HG02885 (cell line): ENCODE results near the gene SRGAP2C.
"Not testable (repeated sequence)": the region's sequence is repeated elsewhere in the genome, so short reads cannot be mapped to it uniquely, and the experiment has no call there.

ENCODE experiments used
- ATAC-seq: cut with Tn5 transposase; IDR thresholded peaks from one replicate; pipeline ENCODE4 v1.9.1; 2021; ENCODE audit warnings: mild to moderate bottlenecking; ENCODE audit not compliant: unreplicated experiment, poor library complexity

The SRGAP2C gene

DNA sequence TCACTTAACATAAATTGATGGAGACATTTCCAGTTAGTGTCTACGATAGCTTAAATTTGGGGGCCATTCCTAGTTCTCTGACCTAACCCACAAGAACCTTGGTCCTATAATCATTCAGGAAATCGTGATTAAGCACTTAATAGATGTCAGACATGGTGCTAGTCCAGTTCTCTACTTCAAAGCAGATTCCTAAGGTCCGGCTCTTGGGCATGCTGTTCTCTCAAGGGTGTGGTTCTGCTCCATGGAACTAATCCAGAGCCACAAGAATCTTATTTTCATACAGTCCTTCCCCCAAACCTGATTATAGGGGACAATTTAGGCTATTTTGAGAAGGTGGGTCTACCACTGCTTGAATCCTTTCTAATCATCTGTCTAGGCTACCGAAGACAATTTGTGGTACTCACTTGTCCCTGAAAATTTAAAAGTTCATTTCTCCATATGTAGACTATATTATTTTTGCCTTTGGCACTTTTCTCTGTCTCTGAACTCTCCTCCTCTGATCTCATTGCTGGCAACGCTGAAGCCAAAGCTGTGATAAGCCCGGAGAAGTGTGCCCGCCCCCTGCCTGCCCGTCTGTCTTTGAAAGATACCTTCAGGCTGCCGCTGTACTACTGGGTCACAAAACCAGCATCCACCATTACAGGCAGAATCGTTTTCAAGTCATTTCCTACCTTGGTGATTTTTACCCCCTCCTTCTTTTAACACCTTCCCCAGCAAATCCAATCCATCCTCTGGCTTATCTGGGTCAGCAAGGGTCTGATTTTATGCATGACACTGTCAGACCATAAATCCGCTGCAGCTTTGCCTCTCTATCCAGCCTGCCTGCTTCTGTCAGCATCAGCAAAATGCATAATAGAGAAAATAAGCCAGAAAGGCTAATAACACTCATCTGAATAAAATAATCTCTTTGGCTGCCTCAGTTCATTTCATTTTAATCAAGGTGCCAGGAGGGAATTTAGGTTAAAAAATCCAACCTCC is 133.0 kb downstream of the SRGAP2C start:
- not testable (repeated sequence) for ATAC-seq

DNA sequence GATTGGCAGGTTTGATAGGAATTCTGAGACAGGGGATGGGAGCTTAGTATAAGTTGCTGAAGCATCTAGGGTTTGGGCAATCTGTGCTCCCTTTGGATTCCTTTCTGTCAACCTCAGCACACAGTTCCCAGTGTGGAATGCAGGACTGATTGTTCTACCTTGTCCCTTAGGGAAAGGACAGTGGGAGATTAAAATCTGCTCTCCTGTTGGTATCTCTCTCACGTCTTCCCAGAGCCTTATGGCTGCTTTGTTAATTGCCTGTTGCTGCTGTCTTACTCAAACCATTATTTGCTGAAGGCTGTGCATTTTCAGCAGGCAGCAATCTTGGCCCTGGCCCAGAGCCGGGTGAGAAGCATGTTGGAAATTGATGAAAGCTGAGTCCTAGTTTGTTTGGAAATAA is 133.9 kb downstream of the SRGAP2C start:
- not testable (repeated sequence) for ATAC-seq

DNA sequence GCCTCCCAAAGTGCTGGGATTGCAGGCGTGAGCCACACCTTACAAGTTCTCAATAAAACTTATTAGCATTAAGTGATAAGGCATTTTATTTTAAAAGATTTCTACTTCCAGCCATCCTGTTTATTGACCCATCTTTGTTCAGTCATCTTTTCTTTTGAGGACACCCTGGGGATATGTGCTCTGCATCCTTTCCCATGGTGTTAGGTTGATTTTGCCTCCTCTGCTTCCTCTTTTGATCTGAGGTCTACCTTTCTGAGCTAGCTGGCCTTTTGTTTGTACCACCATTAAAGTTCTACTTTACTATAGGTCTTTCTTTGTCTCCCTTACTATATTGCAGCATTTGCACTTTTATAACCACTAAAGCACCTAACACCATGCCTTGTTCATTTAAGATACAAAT is 136.9 kb downstream of the SRGAP2C start:
- not testable (repeated sequence) for ATAC-seq

DNA sequence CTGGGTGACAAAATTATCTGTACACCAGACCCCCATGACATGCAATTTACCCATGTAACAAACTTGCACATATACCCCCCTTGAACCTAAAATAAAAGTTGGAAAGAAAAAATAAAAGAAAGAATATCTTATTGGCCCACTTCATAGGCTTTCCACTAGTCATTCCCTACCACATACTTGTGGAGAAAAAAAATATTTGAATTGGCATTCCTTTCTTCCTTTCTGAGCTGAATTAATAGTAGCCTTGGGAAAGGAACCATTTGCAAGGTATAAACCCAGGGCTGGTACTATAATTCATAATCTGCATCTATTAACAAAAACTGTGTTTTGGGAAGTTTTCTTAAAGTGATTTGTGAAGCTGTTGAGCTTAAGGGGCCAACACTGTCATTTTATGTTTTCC is 140.0 kb downstream of the SRGAP2C start:
- not testable (repeated sequence) for ATAC-seq

DNA sequence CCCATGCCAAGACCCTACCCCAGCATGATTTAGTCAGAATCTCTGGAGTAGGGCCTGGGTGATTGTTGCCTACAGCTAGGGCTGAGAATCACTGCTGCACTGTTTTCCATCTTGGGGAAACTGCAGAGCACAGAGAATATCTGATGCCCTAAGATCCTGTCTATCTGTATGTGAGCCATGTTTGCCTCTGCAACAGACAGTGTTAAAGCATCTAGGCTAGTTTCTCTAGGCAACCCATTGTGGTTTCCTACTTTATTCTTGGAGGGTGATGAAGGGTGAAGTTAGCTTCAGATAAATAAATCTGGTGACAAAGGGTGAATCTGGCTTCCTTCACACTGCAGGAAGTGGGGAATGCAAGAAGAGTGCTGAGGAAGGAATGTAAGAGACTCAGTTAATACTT is 147.4 kb downstream of the SRGAP2C start:
- not testable (repeated sequence) for ATAC-seq

DNA sequence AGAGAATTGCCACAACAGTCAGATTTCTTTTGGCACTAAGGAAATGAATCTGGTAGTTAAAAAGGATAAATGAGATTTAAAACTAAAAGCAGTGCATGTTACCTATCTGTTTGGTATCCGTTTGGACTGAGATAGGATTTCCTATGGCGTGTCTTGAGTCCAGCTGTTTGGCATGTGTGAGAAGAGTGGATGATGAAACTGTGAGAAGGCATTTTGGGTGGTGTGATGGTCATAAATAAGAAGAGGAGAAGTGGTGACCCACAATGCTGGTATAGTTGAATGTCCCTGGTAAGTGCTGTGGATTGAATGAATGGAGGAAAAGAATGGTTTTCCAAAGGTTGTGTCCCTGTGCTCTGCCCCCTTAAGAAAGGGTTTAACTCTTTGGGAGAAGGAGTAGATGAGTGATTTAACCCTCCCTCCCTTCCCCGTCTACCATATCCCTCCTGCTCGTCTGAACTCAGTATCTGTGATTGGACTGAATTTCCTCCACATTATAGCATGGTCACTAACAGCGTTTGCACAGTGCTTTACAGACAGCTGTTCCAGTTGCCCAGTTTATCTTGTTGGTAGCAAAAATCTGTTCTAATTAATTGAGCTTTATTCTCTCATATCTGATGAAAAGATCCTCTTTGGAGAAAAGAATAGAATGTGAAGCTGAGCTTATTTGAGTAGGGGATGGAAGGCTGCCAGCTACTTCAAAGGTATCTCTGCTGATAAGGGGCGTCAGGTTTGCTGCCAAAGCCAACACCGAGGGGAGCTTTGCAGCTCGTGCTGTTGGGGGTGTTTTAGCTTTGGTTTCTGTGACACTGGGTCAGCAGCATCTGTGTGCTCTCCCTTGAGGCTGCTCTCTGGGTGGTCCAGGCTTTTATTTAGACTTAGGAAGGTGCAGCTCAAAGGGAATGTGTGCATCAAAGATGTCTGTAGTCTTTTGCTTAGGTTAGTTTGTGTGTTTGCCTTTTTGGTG is 148.1 kb downstream of the SRGAP2C start:
- ATAC-seq = not testable (repeated sequence)

DNA sequence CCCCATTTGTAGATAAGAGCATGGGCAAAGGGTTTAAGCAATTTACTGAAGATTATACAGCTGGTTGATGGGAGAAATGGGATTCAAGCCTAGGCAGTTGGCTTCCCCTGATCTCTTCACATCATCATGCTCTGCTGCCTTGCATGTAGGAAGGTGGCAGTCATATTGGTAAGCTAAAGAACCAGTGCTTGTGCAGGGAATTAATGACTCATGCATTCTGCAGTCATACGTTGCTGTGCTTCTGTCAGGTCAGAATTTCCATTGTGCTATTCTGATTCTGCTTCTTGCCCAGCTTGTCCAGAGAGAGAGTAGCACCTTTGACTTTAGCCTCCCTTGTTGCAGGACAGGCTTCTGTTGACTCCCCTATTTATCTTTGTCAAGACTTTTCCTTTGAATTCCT is 153.2 kb downstream of the SRGAP2C start:
- ATAC-seq = peak; percentile 79

DNA sequence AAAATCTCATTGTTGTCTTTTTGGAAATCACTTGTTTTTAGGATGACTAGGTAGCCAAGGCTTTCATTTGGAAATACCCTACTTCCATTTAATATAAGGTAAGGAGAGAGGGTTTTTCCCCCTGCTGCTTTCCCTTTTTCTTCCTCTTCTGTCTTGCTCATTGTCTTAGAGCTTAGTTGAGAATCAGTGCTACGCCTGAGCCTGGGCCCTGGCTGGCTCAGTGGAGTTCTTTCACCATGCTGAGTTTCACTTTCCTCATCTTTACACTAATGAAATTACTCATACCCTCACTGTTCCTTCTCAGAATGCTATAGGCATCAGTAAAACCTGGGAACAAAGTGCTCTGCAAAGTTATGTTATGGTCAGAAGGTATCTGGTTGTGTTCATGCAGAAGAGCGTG is 154.8 kb downstream of the SRGAP2C start:
- ATAC-seq = peak; percentile 65

DNA sequence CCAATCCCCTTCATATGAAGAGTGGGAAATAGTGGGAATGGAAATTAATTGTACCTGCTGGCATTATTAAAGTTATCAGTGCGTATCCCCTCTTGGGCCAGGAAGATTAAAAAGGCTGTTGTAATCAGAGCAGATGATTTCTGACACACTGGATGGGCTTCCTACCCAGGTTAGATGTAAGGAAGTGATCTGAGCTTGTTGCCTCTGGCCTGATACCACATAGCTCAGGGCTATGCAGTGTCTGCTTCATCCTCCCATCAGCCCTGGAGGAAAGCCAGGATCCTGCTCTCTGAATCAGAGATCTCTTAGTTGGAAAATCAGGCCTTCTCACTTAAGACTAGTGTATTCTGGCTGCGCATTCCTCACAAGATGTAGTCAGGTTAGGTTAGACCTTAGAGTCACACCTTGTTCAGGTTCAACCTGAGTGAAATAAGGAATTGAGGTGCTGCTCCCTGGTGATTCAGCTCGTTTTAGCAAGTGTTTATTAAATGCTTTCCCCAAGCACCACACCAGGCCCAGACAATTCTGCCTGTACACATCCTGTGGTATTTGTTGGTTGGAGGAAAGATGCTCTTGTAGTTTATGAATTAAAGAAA is 158.6 kb downstream of the SRGAP2C start:
- not testable (repeated sequence) for ATAC-seq

DNA sequence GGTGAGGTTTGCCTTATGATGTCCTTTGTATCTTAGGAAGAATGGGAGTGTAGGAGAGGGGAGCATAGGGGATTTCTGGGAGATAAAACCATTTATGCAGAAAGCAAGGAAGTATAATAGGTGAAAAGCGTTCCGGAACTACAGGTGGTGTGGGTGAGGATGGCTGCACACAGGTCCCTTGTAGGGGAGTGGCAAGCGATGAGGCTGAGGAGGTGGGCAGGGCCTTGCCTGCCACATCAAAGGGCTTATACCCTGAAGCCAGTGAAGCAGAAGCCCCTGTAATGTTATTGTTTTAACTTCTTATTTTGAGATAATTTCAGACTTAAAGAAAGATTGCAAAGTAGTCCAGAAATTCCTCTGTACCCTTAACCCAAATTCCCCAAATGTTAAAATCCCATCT is 159.6 kb downstream of the SRGAP2C start:
- not testable (repeated sequence) for ATAC-seq

DNA sequence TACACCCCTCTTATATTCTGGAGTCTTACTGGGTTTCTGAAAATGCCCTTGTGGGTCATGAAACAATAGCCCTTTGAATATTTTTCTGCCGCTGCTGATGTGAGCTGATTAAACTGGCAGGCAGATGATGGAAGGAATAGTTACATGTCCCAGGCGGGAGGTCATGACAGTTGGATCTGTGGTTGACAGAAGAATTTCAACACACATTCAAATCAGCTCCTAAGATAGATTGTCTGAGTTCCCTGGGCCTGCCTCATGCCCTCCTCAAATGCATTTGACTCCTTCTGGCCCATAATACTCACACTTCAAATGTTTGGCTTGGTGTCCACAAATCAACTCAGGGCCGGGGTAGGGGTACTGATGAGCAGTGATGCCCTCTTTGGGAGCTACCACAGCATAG is 161.9 kb downstream of the SRGAP2C start:
- ATAC-seq = not testable (repeated sequence)

DNA sequence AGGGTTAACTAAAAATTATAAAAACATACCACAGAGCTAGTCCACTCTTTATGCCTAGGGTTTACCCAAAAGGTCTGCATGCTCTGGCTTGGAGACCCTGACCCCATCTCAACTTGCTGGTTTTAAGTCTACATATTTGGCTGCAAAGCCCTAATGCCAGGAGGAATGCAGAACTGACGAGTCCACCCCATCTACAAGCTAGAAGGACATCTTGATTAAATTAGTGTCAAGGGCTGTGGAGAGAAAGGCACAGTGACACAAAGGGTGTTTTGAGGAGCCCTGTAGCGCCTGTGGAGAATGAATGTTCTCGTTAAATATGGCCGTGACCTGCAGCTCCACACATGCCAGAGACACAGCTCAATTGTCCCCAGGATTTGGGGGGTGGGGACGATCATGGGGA is 162.7 kb downstream of the SRGAP2C start:
- ATAC-seq = not testable (repeated sequence)

DNA sequence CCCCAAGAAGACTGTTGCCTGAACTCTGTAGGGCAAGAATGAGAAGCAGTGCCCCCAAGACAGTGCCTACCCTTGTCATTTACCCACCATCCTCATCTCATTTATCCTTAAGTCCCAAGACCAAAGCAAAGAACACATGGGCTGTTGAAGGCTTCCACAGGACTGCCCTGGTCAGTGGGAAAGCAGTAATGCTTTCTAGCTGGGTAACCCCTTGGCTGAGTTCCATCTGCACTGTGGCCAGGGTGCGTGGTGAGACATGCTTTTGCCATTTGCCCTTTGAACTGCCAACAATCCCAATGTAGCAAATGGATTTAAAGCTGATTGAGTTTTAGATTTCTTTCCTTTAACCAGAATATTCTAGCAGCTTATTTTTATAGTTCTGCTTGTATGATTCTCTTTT is 163.3 kb downstream of the SRGAP2C start:
- not testable (repeated sequence) for ATAC-seq

DNA sequence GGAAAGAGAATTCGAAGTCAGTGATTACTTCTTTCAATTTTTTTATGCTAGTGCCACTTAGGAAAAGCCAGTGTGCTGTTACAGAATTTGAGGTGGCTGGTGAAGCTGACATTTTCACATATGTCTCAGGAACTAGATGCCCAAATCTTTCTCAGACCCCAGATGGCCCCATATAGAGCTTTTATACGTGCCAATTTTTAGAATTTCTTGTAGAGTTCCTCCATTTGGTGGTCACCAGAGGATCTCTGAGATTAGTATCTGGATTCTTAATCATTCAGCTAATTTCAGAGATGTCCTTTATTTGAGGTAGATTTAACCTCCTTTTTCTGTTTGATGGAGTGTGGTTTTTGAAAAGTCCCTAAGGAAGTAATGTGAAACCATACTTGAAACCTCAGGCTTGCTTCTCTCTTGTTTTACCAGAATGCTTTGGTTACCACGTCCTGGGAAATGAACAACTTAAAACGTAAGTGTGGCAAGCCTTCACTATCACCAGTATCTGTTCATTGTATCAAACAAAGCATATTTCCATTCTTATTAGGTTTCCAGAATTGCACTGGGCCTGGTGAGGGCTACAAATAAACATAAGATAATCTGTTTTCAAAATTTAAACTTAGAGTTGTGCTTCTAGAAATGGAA is 164.7 kb downstream of the SRGAP2C start:
- not testable (repeated sequence) for ATAC-seq

DNA sequence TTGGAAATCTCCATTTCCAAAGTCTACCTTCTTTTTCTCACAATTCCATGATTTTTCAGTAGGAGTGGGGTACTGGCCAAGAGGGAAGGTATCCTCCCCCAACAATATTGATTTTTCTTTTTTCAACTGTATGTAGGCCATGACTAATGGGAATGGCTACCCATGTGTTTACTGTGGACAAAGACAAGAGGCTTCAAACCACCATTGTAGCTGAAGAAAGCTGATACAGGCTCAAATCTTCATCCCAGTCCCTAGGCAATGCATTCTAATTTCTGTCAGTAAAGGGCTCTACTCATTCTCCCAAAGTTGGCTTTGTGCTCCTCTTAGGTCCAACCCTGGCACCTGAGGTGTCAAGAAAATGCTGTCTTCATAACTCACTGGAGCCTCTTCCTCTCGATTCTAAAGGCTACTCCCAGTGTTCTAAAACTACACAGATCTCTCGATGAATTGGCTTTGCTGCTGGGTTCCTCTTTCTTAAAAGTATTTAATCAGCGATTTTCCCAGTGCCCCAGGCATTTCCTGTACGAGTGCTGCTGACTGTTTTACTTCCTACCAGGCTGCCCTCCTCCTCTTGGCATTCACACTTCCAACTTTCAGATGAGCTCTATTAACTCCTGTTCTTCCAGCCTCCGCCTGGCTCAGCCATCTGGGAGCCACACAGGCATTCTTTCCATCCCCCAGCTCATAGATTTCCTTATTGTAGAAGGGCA is 171.1 kb downstream of the SRGAP2C start:
- not testable (repeated sequence) for ATAC-seq

DNA sequence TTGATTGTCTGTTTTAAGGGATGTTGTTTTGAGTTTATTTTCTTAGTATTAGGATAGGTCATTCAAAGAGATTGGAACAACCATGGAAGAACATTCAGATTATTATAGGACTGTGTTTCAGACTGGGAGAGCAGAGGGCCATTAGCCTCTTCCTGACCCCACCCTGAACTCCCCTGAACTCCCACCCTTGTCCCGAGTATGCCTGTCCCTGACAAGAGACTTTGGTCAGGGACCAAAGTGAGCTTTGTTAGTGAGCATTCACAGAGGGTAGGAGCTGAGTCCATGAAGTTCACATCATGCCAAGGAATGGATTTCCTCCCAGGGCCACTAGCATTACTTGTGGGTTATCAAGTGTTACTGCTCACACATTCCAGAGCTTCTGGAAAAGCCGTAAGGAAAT is 172.0 kb downstream of the SRGAP2C start:
- ATAC-seq = not testable (repeated sequence)

DNA sequence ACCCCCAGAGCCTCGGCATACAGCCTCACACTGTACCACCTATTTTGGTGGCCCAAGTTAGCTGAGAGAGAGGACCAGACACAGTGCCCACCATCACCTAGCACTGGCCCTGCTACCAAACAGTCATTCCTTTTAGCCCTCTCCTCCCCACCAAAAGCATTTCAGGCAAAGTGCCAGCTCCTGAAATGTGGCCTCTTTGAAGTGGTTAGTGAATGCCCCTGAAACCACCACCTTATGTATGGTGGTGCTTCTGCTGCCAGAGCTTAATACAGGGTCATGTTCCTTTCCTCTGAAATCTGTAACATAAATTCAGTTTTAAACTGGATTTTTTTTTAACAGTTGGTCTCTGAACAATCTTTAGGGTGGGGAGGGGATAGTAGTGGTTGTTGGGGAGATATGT is 175.8 kb downstream of the SRGAP2C start:
- not testable (repeated sequence) for ATAC-seq

DNA sequence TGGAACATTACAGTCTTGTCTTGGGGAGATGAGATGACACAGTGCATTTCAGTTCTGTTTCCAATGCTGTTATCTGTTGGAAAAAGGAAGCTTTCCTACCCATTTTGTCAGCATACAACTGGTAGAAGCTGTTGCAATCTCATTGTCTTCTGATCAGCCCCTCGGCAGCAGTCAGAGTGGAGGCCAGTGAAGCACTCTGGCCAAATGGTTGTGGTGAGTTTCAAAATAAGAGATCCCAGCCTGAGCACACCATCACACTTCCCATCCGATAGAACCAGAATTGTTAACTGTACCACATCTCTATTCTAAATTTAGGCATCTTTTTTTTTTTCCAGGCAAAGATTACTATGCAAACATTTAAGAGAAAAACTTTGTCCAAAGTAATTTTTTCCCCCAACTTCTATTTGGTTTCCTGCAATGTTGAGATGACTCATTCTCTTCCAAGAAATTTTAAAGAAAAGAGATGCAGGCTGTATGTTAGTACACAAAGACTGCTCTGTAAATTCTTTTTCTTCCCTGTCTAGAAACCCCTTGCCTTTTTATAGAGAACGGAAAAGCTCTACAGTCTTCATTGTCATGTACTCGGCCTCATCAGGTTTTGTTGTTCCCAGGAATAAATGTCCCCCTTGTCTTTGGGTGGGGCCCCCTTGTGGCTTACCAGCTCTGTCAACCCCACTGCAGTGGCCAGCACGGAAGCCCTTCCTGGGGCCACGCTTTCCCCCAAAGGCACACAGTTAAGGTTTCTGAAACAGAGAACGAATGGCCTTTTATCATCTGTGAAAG is 176.9 kb downstream of the SRGAP2C start:
- not testable (repeated sequence) for ATAC-seq
